ENCODE measurements around the gene FNDC10.

GRCh38 chr1:1610796-1611195, 10.9 kb upstream of the FNDC10 start:
- TF ChIP-seq POLR2A (IDR thresholded peaks at IDR 0.05): no peak
- no peak for TF ChIP-seq CTCF (IDR thresholded peaks at IDR 0.05)
